NCI-H1105 (cell line): Measurements from ENCODE around the gene TSC2.
A peak's percentile ranks its signal among the peaks of the same experiment; 100 is the strongest.
"Not testable (repeated sequence)": the region's sequence is repeated elsewhere in the genome, so short reads cannot be mapped to it uniquely, and the experiment has no call there.

Experiments
- DNase-seq: peaks from one replicate; lab custom pipeline; 2025; lab: John Stamatoyannopoulos, UW

The TSC2 gene

GRCh38 chr16:2031081-2031577 is 16.7 kb upstream of the TSC2 start:
- no peak for DNase-seq

DNA sequence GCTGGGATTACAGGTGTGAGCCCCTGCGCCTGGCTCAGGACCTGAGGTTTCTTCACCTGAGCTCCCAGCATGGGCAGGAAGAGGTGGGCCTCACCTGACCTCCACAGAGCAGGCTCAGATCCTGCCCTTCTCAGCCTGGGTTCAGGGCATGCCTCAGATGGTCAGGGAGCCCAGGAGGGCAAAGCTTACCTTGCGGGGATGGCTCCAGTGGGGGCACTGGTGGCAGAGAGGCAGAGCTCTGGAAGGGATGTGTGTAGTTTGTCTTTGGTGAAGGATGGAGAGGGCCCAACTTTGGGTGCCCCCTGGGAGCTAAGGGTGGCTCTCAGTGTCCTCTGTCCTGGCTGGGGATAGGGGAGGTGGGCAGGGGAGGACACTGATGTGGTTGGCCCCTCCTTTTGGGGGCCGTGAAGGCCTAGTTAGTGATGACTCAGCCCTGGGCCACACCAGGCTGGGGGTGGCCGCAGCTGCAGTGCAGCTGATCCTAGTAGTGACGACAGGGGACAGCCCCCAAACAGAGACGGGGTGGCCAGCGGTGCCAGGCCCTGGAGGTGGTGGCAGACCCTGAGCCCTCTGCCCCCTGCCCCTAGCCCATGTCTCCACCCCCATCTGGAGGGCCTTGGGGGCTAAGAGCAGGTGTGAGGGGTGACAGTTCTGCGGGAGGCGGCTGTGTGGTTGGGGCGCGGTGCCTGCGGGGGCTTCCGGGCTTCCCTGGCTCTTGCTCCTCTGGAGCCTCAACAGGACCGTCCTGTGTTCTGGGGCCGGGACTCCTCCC is 15.3 kb upstream of the TSC2 start:
- DNase-seq = no peak

DNA sequence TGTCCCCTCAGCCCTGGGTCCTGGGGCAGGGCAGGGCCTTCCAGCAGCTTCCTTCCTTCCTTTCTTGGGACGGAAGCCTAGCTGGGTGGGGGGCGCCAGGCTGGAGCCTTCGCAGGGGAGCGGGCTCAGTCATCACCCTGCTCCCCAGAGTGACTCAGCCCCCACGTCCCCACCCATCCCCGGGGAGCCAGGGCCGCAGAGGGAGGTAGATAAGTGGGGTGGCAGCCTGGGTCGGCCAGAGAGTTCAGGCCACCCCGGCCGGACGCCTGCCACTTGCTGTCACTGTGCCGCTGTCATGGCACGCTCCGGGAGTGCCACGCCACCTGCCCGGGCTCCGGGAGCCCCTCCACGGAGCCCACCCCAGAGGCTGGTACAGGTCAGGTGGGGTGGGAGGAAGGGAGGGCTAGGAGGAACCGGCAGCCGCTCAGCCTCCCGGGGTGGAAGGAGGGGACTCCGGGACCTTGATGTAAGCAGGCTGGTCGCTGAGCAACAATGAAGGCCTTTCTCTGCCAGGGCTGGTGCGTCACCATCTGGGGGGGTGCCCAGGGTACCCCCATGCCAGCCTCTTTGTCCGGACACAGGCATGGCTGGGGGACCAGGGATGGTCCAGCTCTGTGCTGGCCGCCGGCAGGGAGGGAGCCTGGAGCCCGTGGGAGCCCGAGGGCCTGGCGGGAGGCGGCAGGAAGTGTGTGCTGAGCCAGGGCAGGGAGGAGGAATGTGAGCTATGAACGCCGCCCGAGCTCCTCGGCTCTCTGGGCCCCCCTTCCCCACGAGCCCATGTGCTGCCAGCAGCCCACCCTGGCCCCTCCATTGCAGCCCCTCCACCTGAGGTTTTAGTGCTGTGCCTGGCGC is 14.5 kb upstream of the TSC2 start:
- no peak for DNase-seq

GRCh38 chr16:2033909-2034695 is 13.7 kb upstream of the TSC2 start:
- not testable (repeated sequence) for DNase-seq

GRCh38 chr16:2034696-2035430 is 12.9 kb upstream of the TSC2 start:
- DNase-seq = no peak

GRCh38 chr16:2035431-2036199 is 12.2 kb upstream of the TSC2 start:
- DNase-seq = peak; percentile 25

DNA sequence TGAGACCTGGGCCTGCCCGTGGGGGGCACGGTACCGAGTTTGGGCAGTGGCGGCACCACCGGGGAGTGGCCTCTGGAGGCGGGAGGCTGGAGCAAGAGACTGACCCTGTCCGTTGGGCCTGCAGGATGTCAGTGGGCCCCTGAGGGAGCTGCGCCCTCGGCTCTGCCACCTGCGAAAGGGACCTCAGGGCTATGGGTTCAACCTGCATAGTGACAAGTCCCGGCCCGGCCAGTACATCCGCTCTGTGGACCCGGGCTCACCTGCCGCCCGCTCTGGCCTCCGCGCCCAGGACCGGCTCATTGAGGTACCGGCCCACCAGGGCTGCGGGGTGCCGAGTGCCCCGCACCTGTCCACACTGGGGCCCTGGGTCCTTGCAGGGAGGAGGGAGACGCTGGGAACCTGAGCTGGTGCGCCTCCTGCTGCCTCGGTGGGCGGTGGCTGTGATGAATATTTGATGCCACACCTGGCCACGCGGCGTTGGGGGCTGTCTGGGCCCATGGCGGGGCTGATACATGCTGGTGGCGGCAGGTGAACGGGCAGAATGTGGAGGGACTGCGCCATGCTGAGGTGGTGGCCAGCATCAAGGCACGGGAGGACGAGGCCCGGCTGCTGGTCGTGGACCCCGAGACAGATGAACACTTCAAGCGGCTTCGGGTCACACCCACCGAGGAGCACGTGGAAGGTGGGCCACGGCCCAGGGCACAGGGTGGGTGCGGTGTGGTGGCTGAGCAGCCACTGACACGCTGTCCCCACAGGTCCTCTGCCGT is 11.4 kb upstream of the TSC2 start:
- DNase-seq = no peak

DNA sequence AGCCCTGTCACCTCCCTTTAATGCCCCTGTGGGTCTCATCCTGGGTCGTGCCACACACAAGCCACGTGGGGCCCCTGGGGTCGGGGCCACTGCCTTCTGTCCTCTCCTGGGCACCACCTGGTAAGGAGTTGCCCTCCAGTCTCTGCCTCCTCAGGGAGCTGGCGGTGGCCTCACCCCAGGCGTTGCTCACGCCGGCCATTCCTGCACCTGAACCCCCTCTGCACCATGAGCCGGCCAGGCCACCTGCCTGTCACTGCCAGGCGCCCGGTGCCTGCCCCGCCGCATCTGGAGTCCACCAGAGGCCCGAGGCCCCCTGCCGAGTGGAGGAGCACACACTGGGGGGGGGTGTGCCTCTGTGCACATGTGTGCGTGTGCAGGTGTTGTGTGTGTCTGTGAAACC is 10.7 kb upstream of the TSC2 start:
- DNase-seq = no peak

DNA sequence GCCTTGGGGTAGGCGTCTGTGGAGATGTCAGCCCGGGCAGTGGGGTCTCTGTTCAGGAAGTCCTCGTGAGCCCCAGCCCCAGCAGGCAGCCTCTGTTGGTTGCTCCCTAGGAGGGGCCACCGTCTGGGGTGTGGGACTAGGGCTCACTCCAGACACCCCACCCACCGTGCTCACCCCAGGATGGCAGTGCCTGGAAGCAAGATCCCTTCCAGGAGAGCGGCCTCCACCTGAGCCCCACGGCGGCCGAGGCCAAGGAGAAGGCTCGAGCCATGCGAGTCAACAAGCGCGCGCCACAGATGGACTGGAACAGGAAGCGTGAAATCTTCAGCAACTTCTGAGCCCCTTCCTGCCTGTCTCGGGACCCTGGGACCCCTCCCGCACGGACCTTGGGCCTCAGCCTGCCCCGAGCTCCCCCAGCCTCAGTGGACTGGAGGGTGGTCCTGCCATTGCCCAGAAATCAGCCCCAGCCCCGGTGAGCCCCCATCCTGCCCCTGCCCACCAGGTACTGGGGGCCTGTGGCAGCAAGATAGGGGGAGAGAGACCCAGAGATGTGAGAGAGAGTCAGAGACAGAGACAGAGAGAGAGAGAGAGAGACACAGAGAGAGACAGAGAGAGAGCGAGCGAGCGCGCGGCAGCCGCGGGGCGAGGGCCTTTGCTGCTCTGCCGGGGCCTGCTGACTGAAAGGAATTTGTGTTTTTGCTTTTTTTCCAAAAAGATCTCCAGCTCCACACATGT is 10.0 kb upstream of the TSC2 start:
- no peak for DNase-seq

GRCh38 chr16:2038382-2039231 is 9.2 kb upstream of the TSC2 start:
- no peak for DNase-seq

DNA sequence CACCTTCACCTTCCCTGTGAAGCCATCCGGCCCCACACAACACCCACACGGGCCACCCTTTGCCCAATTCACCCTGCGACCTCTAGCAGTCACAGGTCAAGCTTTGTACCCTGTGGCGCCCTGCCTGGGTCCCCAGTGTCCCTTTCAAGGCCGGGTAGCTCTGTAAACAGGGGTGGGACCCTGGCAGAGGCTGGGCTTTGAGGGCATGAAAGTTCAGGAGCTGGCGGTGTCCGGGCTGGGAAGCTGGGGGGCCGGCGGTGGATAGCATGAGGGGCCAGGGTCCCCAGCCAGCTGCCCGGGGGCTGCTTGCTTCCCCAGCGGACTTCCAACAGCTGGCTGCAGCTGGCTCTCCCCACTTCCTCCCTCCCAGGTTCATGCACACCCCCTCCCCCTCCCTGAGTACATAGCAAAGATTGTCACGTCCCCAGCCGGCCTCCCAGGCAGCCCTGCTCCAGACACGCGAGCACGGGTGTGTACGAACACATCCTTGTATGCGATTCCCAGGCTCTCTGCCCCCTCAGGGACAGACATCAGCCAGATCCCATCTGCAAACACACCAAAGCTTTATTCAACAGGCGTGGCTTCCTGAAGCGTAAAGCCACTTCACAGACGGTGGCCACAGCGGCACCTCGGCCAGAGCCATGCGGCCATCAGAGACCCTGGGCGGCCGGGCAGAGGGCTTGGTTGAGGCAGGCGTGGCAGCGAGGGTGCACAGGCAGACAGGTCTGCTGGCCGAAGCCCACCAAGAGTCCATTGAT is 8.3 kb upstream of the TSC2 start:
- no peak for DNase-seq

GRCh38 chr16:2040041-2040786 is 7.6 kb upstream of the TSC2 start:
- DNase-seq = no peak

GRCh38 chr16:2040787-2041522 is 6.8 kb upstream of the TSC2 start:
- DNase-seq = no peak

DNA sequence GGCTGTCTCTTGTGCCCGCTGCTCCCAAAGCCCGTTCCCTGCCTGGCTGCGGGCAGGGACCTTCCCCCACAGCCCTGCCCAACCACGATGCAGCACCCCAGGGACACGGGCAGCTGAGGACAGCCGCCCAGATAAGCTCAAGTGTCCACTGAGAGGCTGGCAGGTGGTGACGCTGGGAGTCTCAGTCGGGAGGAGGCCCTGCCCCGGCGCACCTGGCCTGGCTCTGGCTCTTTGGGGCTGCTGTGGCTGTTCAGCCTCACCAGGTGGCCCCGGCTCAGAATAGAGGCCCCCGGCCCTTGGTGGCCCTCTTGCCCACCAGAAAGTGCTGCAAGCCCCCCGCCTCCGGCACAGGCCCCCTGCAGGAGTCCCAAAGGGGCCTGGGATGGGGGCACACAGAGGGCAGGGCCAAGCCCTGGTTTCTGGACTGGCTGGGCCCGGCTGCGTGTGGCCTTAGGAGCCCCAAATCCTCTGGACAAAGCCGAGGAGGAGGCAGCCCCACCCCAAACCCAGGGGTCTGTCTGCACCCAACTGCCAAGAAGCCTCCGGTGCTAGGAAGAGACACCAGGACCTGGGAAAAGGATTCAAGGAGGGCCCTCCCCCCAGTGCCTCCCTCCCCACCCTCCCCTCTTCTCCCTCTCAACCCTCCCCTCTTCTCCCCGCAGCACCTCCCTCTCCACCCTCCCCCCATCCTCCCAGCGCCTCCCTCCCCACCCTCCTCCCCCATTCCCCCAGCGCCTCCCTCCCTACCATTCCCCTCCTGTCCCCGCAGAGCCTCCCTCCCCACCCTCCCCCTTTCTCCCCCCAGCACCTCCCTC is 5.4 kb upstream of the TSC2 start:
- peak; percentile 29 for DNase-seq

GRCh38 chr16:2042986-2043666 is 4.7 kb upstream of the TSC2 start:
- no peak for DNase-seq
